AG04450 (cell line): ENCODE results near the gene LSAMP. TPM values are rescaled to one million over a fixed set of nuclear protein-coding genes. Genes with fewer than 3 reads are reported as not detected.

Experiments used
- CTCF ChIA-PET: fragments of 300-600, 350-600 bp; formaldehyde crosslinking; extraction: SDS; loops from one replicate; lab custom pipeline; 2022; ENCODE audit warnings: antibody characterized with exemption, inconsistent platforms; lab: Charles Lee
- POLR2A ChIA-PET: fragments of 350-600 bp; formaldehyde crosslinking; extraction: SDS; loops from one replicate; lab custom pipeline; 2021; ENCODE audit warnings: antibody characterized with exemption, inconsistent platforms; lab: Yijun Ruan, JAX
- DNase-seq: peaks from one replicate; pipeline ENCODE4 v3.0.0-alpha.2; 2011; ENCODE audit warnings: low read depth, low spot score
- H3K27ac ChIP-seq: one replicate; pipeline ENCODE4 v1.5.1; 2012; ENCODE audit warnings: low read depth, low read length, control low read depth
- H3K27me3 ChIP-seq: one replicate; pipeline ENCODE4 v1.6.0; 2012; ENCODE audit warnings: low read length; ENCODE audit not compliant: control insufficient read depth, insufficient read depth
- H3K4me3 ChIP-seq: 2 replicates; pipeline ENCODE4 v1.5.1; 2011; ENCODE audit warnings: mild to moderate bottlenecking, low read depth, low read length, control low read depth
- H3K9me3 ChIP-seq: 2 replicates; pipeline ENCODE4 v1.5.1; 2012; ENCODE audit warnings: low read length; ENCODE audit not compliant: control insufficient read depth, insufficient read depth
- CTCF ChIP-seq: IDR thresholded peaks from 2 replicates; pipeline ENCODE4 v1.5.1; 2011; ENCODE audit warnings: low read depth, low read length, control low read depth, inconsistent platforms
- polyA plus RNA-seq: library from polyadenylated mRNA; depleted of rRNA; stranded (reverse); fragments of >200 nt; gene quantifications from 2 replicates; pipeline ENCODE4 v1.2.3, GENCODE V29; 2011

The LSAMP gene
- polyA plus RNA-seq, 1 experiment: 25.1 TPM

GRCh38 chr3:116040152-116040551, 405.1 kb downstream of the LSAMP start:
- DNase-seq: no peak
- CTCF ChIA-PET: no interaction called here
- Histone ChIP-seq H3K27me3 (no peaks in the 10 kb centered on the region), H3K9me3 (no peaks in the 10 kb centered on the region), H3K27ac (no peak overlapping the region), H3K4me3 (no peak overlapping the region)
- POLR2A ChIA-PET: no interaction called here
- no peak for TF ChIP-seq CTCF

GRCh38 chr3:116039651-116039985, 405.7 kb downstream of the LSAMP start:
- CTCF ChIA-PET: no interaction called here
- TF ChIP-seq CTCF: no peak
- POLR2A ChIA-PET: no interaction called here

GRCh38 chr3:116038968-116039650, 406.2 kb downstream of the LSAMP start:
- ChIA-PET POLR2A (no interaction called here), CTCF (no interaction called here)
- Histone ChIP-seq H3K4me3 (no peak overlapping the region), H3K27ac (no peak overlapping the region), H3K27me3 (no peaks in the 10 kb centered on the region), H3K9me3 (no peaks in the 10 kb centered on the region)
- no peak for TF ChIP-seq CTCF
- DNase-seq: no peak

More at GRCh38 chr3:116039651-116039985, 405.7 kb downstream of the LSAMP start:
- Histone ChIP-seq H3K27me3 (no peaks in the 10 kb centered on the region), H3K27ac (no peak overlapping the region), H3K4me3 (no peak overlapping the region), H3K9me3 (no peaks in the 10 kb centered on the region)
- no peak for DNase-seq

GRCh38 chr3:116037954-116038911, 407.1 kb downstream of the LSAMP start:
- POLR2A ChIA-PET: no interaction called here
- CTCF ChIA-PET: interaction anchor here (0.6 kb wide), 1 partner anchor 885 kb away, joined by 3 read pairs; no protein-coding TSS in a partner anchor
- no peak overlapping the region for H3K27ac ChIP-seq
- DNase-seq: no peak
- H3K4me3 ChIP-seq: no peak overlapping the region
- no peaks in the 10 kb centered on the region for H3K27me3 ChIP-seq
- H3K9me3 ChIP-seq: no peaks in the 10 kb centered on the region
- no peak for TF ChIP-seq CTCF

GRCh38 chr3:116035429-116035828, 409.9 kb downstream of the LSAMP start:
- no peak for TF ChIP-seq CTCF
- CTCF ChIA-PET: no interaction called here

More at GRCh38 chr3:116035429-116035828, 409.9 kb downstream of the LSAMP start:
- DNase-seq: no peak
- H3K9me3 ChIP-seq: no peaks in the 10 kb centered on the region
- no peaks in the 10 kb centered on the region for H3K27me3 ChIP-seq
- H3K4me3 ChIP-seq: no peak overlapping the region
- no peak overlapping the region for H3K27ac ChIP-seq
- POLR2A ChIA-PET: no interaction called here
